Kidney (tissue), 14 donors: ENCODE results near the gene PHACTR2. TPM values are rescaled to one million over a fixed set of nuclear protein-coding genes. Genes with fewer than 3 reads are reported as not detected.

Experiments
- DNase-seq, 5 donors: peaks; one replicate each; pipeline ENCODE4 v3.0.0-alpha.2; 2013 to 2020
- FAIRE-seq: peaks from 2 replicates; lab custom pipeline; 2012; peaks lifted over from hg19 to GRCh38; lab: Jason Lieb, UNC
- H3K27ac ChIP-seq, 2 donors: one replicate each; pipeline ENCODE4 v1.7.0; 2013; ENCODE audit warnings: low read depth in 2 of 2, low read length in 2 of 2, inconsistent platforms in 1 of 2
- H3K27me3 ChIP-seq: one replicate; pipeline ENCODE4 v1.7.1; 2013; ENCODE audit warnings: low read length, inconsistent platforms; ENCODE audit not compliant: control insufficient read depth, insufficient read depth
- H3K36me3 ChIP-seq, 3 donors: one replicate each; pipeline versions ENCODE4 v1.7.0 to v1.7.1; 2013; ENCODE audit warnings: low read length in 3 of 3, control low read depth in 1 of 3, inconsistent platforms in 1 of 3; ENCODE audit not compliant: insufficient read depth in 3 of 3, control insufficient read depth in 2 of 3
- H3K4me1 ChIP-seq, 3 donors: one replicate each; pipeline versions ENCODE4 v1.7.0 to v1.7.1; 2013; ENCODE audit warnings: low read length in 3 of 3, inconsistent platforms in 1 of 3, low read depth in 1 of 3; ENCODE audit not compliant: control insufficient read depth in 2 of 3, insufficient read depth in 2 of 3
- H3K4me3 ChIP-seq, 3 donors: one replicate each; pipeline versions ENCODE4 v1.7.0 to v1.8.1; 2013; ENCODE audit warnings: low read length in 3 of 3, control low read depth in 1 of 3, inconsistent platforms in 1 of 3
- H3K9ac ChIP-seq, 3 donors: one replicate each; pipeline versions ENCODE4 v1.7.0 to v1.7.1; 2013; ENCODE audit warnings: low read length in 3 of 3, control low read depth in 1 of 3, inconsistent platforms in 1 of 3
- H3K9me3 ChIP-seq, 3 donors: one replicate each; pipeline versions ENCODE4 v1.7.0 to v1.7.1; 2013; ENCODE audit warnings: low read length in 3 of 3, control low read depth in 1 of 3, inconsistent platforms in 1 of 3; ENCODE audit not compliant: control insufficient read depth in 2 of 3, insufficient read depth in 1 of 3
- CTCF ChIP-seq: IDR thresholded peaks from 3 replicates; pipeline ENCODE4 v1.5.1; 2012; ENCODE audit warnings: mild to moderate bottlenecking, moderate library complexity, borderline replicate concordance; ENCODE audit not compliant: insufficient read depth; ENCODE audit errors: extremely low read depth
- intact Hi-C: fragments of 100-400 bp; cut with DNase I; formaldehyde crosslinking; loops from one replicate; pipeline ENCODE4 v1.11.1; 2022
- polyA plus RNA-seq: library from polyadenylated mRNA; stranded (reverse); fragments of 350-450 nt; fragmentation: Illumina TruSeq; extraction: RNeasy Lipid Tissue Mini Kit (QIAGEN cat#74804); gene quantifications from one replicate; pipeline ENCODE4 v1.2.3, GENCODE V29; 2014; ENCODE audit warnings: low read depth, low replicate concordance; ENCODE audit not compliant: insufficient read depth
- total RNA-seq: library from RNA; stranded (reverse); fragmentation: NEBNext Ultra II Directional; extraction: Animal tissue kit (Norgen Biotek cat#: 25700); gene quantifications from one replicate; pipeline ENCODE4 v1.2.1, GENCODE V29; 2021
- donor health status: control.
- donor health status: control.
- donor health status: control.
- donor health status: control.
- donor health status: control.
- donor health status: DM: yes; HTN: yes; CAD: no.
- donor health status: Normal renal cell carcinoma (clear cell type).

PHACTR2 gene
- total and polyA plus RNA-seq, 2 donors from 2014 or later, result 3.5 to 56.1 TPM

GRCh38 chr6:143765422-143766184 lies 87.8 kb downstream of the PHACTR2 start:
- Histone ChIP-seq H3K27me3 (no peaks in the 10 kb centered on the region), H3K36me3 (peaks cover 0 to 5% (median 3%) of the 10 kb centered on the region in 3 donors), H3K9me3 (no peaks in the 10 kb centered on the region), H3K9ac (no peak overlapping the region), H3K4me3 (no peak overlapping the region), H3K4me1 (no peaks in the 10 kb centered on the region), H3K27ac (no peak overlapping the region)
- intact Hi-C loops, result no loop called here
- FAIRE-seq (no peak), DNase-seq (no peak)
- no peak for TF ChIP-seq CTCF

GRCh38 chr6:143766185-143766553 lies 88.4 kb downstream of the PHACTR2 start:
- FAIRE-seq (no peak), DNase-seq (no peak)
- Histone ChIP-seq H3K4me3 (no peak overlapping the region), H3K27me3 (no peaks in the 10 kb centered on the region), H3K4me1 (no peaks in the 10 kb centered on the region), H3K9ac (no peak overlapping the region), H3K36me3 (peaks cover 0 to 5% (median 3%) of the 10 kb centered on the region in 3 donors), H3K27ac (no peak overlapping the region), H3K9me3 (no peaks in the 10 kb centered on the region)
- no peak for TF ChIP-seq CTCF
- intact Hi-C loops, result no loop called here

DNA sequence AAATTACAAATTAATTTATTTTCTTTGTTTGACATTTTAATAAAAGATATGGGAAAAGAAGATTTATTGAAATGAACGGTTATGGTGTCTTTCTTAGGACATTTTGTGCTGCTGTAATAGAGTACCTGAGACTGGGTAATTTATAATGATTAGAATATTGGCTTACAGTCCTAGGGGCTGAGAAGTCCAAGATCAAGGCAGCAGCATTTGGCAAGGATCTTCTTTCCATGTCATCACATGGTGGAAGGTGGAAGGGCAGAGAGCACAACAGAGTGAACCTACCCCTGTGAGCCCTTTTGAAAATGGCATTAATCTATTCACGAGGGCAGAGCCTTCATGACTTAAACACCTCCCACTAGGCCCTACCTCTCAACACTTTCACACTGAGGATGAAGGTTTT lies 89.7 kb downstream of the PHACTR2 start:
- Histone ChIP-seq H3K9ac (no peak overlapping the region), H3K27me3 (no peaks in the 10 kb centered on the region), H3K36me3 (peaks cover 0 to 5% (median 3%) of the 10 kb centered on the region in 3 donors), H3K9me3 (no peaks in the 10 kb centered on the region), H3K4me3 (no peak overlapping the region), H3K4me1 (no peaks in the 10 kb centered on the region), H3K27ac (no peak overlapping the region)
- DNase-seq (no peak), FAIRE-seq (no peak)
- no peak for TF ChIP-seq CTCF
- intact Hi-C loops, result no loop called here
